GM12865 (cell line): ENCODE results near the gene SLC38A3.

Experiments used
- DNase-seq: peaks from one replicate; pipeline ENCODE4 v3.0.0; 2010; ENCODE audit warnings: low read depth
- H3K4me3 ChIP-seq: 2 replicates; pipeline ENCODE4 v1.5.1; 2011; ENCODE audit warnings: mild to moderate bottlenecking, low read depth, low read length, control low read depth
- TF ChIP-seq, protein P1 (sequence below): IDR thresholded peaks from 2 replicates; pipeline ENCODE4 v1.5.1; 2011; ENCODE audit warnings: low read length, control low read depth, low read depth, inconsistent platforms; ENCODE audit not compliant: insufficient read depth; ENCODE audit errors: missing control alignments

SLC38A3 gene

DNA sequence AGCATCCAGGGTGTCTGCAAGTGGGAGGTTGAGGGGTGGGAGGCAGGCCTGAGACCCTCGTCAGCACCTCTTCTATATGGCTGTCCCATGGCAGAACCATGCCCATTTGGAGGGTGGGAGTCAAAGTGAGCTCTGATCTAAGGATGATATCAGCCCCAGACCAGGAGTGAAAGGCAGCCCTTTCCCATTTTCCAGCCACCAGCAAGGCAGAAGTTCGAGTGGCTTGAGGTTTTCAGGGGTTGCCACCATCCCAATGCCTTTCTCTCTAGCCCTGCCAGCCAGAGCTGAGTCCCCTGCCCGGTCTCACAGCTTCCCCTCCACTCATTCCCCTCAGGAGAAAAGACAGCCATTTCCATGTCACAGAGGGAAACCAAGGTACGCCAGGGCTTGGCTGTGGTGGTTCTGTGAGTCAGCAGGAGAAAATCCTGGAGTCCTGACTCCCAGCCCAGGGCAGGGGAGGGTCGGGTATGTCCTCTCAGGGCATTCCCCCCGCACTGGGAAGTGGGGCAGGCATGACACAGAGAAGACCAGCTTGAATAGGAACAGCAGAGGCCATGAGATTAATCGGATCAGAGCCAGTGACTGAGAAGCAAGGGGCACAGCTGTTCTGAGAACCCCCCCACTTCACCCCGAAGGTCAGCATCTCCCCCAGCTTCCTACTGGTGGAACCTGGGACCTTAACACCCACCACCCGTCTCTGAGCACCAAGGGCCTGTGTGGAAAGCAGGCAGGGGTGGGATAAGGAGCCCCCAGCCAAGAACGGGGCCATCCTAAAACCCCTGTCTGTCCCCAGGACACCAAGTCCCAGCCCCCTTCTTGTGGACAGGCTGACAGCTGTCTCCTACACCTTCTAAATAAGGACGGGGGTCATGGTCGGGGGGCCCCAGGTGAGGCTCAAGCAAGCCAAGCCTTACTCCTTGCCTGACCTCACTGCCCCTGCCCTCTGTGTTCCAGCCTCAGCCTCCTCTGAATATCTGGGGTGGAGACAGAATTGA is 965 bp upstream of the SLC38A3 start:
- DNase-seq = no peak
- no peak overlapping the region for H3K4me3 ChIP-seq
- TF ChIP-seq, protein P1, sequence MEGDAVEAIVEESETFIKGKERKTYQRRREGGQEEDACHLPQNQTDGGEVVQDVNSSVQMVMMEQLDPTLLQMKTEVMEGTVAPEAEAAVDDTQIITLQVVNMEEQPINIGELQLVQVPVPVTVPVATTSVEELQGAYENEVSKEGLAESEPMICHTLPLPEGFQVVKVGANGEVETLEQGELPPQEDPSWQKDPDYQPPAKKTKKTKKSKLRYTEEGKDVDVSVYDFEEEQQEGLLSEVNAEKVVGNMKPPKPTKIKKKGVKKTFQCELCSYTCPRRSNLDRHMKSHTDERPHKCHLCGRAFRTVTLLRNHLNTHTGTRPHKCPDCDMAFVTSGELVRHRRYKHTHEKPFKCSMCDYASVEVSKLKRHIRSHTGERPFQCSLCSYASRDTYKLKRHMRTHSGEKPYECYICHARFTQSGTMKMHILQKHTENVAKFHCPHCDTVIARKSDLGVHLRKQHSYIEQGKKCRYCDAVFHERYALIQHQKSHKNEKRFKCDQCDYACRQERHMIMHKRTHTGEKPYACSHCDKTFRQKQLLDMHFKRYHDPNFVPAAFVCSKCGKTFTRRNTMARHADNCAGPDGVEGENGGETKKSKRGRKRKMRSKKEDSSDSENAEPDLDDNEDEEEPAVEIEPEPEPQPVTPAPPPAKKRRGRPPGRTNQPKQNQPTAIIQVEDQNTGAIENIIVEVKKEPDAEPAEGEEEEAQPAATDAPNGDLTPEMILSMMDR = no peak

DNA sequence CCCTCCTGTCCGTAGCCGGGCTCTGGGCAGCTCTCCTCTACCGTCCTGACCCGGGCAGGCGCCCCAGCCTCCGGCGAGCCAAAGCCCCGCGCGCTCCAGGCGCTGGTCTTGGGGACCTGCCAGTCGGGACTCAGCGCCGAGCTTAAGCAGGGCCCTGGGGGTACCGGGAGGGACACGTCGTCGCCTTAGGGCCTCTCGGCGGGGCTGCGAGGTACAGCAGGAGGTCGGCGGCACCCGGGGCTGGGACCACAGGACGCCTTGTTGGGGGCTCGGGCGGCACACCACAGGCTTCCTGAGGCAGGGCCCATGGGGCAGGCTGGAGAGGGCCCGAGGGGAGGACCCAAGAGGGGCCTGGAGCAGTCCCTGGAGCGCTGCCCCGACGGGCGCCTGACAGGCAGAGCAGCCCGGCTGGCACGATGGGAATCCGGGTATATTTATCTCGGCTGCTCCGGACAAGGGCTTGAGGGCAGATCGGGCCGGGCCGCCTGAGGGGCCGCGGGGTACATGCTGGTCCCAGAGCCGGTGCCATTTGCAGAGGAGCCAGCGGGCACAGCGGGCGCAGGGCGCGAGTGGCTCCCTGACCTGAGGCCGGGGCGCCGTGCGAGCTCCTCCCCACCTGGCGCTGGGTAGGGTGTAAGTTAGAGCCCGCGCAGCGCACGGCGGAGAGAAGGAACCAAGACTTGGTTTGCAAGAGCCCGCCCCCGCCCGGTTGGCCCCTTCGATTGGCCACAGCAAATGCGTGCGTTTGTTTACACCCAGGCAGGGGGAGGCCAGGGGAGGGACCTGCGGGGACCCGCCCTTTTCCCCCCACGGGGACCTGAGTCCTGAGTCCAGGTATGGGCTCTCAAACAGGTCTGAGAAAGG is 574 bp downstream of the SLC38A3 start:
- H3K4me3 ChIP-seq = no peak overlapping the region
- TF ChIP-seq, protein P1 = no peak
- DNase-seq = peak; percentile 30

DNA sequence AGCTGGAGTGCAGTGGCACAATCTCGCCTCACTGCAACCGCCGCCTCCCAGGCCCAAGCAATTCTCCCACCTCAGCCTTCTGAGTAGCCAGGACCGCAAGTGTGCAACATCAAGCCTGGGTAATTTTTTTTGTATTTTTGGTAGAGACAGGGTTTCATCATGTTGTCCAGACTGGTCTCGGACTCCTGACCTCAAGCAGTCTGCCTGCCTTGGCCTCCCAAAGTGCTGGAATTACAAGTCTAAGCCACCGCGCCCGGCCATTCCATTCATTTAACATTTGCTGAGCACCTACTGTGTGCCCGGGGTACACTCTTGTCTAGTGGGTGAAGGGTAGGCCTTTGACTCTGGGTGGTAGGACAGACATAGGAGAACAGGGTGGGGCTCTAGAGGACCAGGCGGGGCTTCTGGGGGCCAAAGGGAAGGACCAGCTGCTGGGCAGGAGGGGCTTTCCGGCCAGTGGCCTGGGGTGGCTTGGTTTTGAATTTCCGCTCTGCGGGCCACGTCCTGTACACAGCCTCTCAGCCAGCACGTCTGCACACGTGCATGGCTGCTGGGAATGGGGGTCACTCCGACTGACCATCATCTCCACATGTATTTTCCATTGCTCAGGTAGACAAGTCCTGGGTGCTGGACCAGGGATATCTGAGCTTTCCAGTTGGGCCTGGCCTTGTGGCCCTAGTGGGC is 2.4 kb downstream of the SLC38A3 start:
- no peak for DNase-seq
- TF ChIP-seq, protein P1 = no peak
- H3K4me3 ChIP-seq = no peak overlapping the region

DNA sequence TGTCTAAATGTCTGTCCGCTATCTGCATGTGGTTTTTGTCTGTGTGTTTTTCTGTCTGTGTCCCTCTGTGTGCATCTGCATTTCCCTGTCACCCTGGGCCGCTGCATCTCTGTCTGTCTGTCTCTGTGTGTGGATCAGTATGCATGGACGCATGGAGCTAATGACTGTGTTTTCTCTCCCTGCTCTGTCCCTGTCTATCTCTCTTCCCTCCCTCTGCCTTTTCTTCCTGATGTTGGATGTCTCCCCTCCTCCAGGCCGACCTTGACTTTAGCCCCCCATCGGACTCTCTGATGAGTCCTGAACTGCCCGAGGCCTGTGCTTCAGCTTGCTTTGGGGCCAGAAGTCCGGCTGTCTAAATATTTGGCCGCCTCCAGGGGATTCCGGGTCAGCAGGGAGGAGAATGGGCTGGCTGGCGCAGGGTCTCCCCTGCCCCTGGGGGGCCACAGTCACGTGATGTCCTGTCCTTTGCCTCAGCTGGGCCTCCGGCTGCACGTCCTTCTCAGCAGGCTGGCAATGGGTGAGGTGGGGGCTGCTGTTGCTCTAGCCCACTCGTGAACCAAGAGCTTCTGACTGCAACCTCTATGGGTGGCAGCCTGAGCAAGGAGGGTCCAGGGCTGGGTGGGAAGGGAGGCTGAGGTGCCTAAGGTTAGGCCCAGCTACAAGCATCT is 3.7 kb downstream of the SLC38A3 start:
- no peak for DNase-seq
- TF ChIP-seq, protein P1 = no peak

DNA sequence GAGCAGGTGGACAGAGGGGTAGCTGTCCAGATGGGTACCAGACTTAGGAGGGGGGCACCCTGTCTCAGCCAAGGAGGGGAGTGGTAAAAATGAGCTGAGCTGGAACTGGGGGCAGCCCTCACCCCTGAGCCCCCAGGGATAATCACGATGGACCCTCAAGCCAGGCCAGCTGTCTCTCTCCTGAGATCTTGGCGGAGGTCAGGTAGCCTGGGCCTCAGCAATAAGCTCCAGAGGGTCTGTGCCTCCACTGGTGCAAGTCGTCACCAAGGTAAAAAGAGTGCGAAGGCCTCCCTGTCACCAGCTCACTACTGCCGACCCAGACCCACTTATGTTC is 5.1 kb downstream of the SLC38A3 start:
- TF ChIP-seq, protein P1 = no peak
- DNase-seq = no peak
- H3K4me3 ChIP-seq = no peak overlapping the region

More for the DNA sequence above, 3.7 kb downstream of the SLC38A3 start:
- no peak overlapping the region for H3K4me3 ChIP-seq
